Stimulated activated CD4-positive, alpha-beta T cell treated with anti-CD3 and anti-CD28 coated beads, Interleukin-1b, Interleukin-23, amount 100 ng/mL, for 4 hours (primary cell): ENCODE data around the gene ZBTB8B.

Experiments
- DNase-seq, 2 donors: peaks; one replicate each; pipeline ENCODE4 v3.0.0-alpha.2; 2020; ENCODE audit warnings: low read depth in 2 of 2

ZBTB8B gene

GRCh38 chr1:32508761-32509160, 43.9 kb downstream of the ZBTB8B start:
- no peak for DNase-seq

GRCh38 chr1:32509939-32510338, 45.1 kb downstream of the ZBTB8B start:
- DNase-seq = no peak
